ENCODE results near the gene CCDC24. TPM values are rescaled to one million over a fixed set of nuclear protein-coding genes. Genes with fewer than 3 reads are reported as not detected.

Gene CCDC24
- total RNA-seq, 5 donors from 2014 or later (not counting 1 experiment from before 2014, with no cell fraction given): 0.50 to 4.3 (median 1.7) TPM

- H3K4me3 Mint-ChIP-seq: peak overlapping the region; percentile 88 to 96 (median 91)
- H3K9me3 Mint-ChIP-seq: no peaks in the 10 kb centered on the region
- ATAC-seq (replicated peaks in 1 of 4) (no peak), DNase-seq (no peak)
- peaks cover 31 to 37% (median 37%) of the 10 kb centered on the region in 3 donors for H3K4me1 Mint-ChIP-seq
- H3K9me3 ChIP-seq: no peaks in the 10 kb centered on the region
- H3K27me3 Mint-ChIP-seq: no peaks in the 10 kb centered on the region
- peaks cover 0 to 15% of the 10 kb centered on the region in 2 donors for H3K36me3 ChIP-seq (ENCODE audit: control insufficient read depth in 2 of 2, extremely low read depth in 1 of 2, insufficient read depth in 1 of 2, low read length in 1 of 2)
- peaks cover 11% of the 10 kb centered on the region for H3K36me3 Mint-ChIP-seq
- no peak overlapping the region for H3K27ac ChIP-seq (ENCODE audit: low read length)
- H3K4me1 ChIP-seq (ENCODE audit: control insufficient read depth in 1 of 2, extremely low read depth in 1 of 2, insufficient read depth in 2 of 2, low read length in 2 of 2): peaks cover 8 to 36% of the 10 kb centered on the region in 2 experiments
- WGBS (ENCODE audit: insufficient coverage): 54% methylated on average over 5 of the region's 7 CpGs
- ChIA-PET POLR2A (no interaction called here), CTCF (interaction anchor here in 1 of 2 donors (0.7 kb wide), 2 partner anchors 25 to 81 kb away, joined by 3 read pairs; no protein-coding TSS in a partner anchor)
- H3K27me3 ChIP-seq (replicated peaks in 1 of 2; ENCODE audit: control insufficient read depth in 2 of 2, extremely low read depth in 1 of 2, insufficient read depth in 2 of 2, low read length in 1 of 2): no peaks in the 10 kb centered on the region
- peak overlapping the region in 1 of 2 donors; percentile 97 for H3K4me3 ChIP-seq (ENCODE audit: control insufficient read depth in 1 of 2, extremely low read depth in 1 of 2, low read length in 1 of 2)
- H3K27ac Mint-ChIP-seq: peak overlapping the region; percentile 85
These were observed 22.0 kb upstream of the CCDC24 start for GRCh38 chr1:43969416-43969745.

GRCh38 chr1:43969746-43970466, 21.5 kb upstream of the CCDC24 start, which contains the start of gene DPH2:
Gene DPH2 (plus strand): TSS chr1:43970010. CDS start chr1:43970176, 166 bp downstream.
- Mint-ChIP-seq H3K4me3 (peak within 1 kb of the TSS; percentile 88 to 96 (median 91)), H3K27me3 (no peaks in the 10 kb centered on the region), H3K36me3 (peaks cover 11% of the 10 kb centered on the region), H3K9me3 (no peaks in the 10 kb centered on the region), H3K27ac (peak within 1 kb of the TSS; percentile 85), H3K4me1 (peaks cover 31 to 38% (median 37%) of the 10 kb centered on the region in 3 donors)
- ChIA-PET POLR2A (interaction anchor here in 1 of 2 donors (0.5 kb wide), 1 partner anchor 19 kb away, joined by 6 read pairs; no protein-coding TSS in a partner anchor), CTCF (interaction anchor here in 1 of 2 donors (0.7 kb wide), 2 partner anchors 26 to 80 kb away, joined by 3 read pairs; no protein-coding TSS in a partner anchor)
- H3K27ac ChIP-seq (ENCODE audit: low read length): peak within 1 kb of the TSS; percentile 14
- no peaks in the 10 kb centered on the region for H3K9me3 ChIP-seq
- WGBS (ENCODE audit: insufficient coverage): under 1% methylated on average over 32 of the region's 47 CpGs
- H3K36me3 ChIP-seq (ENCODE audit: control insufficient read depth in 2 of 2, extremely low read depth in 1 of 2, insufficient read depth in 1 of 2, low read length in 1 of 2): peaks cover 0 to 15% of the 10 kb centered on the region in 2 donors
- H3K4me3 ChIP-seq (ENCODE audit: control insufficient read depth in 1 of 2, extremely low read depth in 1 of 2, low read length in 1 of 2): peak within 1 kb of the TSS; percentile 89 to 97
- H3K4me1 ChIP-seq (ENCODE audit: control insufficient read depth in 1 of 2, extremely low read depth in 1 of 2, insufficient read depth in 2 of 2, low read length in 2 of 2): peaks cover 8 to 37% of the 10 kb centered on the region in 2 experiments
- DNase-seq: peak; percentile 84 to 98 (median 96)
- H3K27me3 ChIP-seq (replicated peaks in 1 of 2; ENCODE audit: control insufficient read depth in 2 of 2, extremely low read depth in 1 of 2, insufficient read depth in 2 of 2, low read length in 1 of 2): no peaks in the 10 kb centered on the region
- ATAC-seq (replicated peaks in 1 of 4): peak; percentile 86 to 88 (median 88)

- H3K9me3 Mint-ChIP-seq: no peaks in the 10 kb centered on the region
- H3K4me3 ChIP-seq (ENCODE audit: control insufficient read depth in 1 of 2, extremely low read depth in 1 of 2, low read length in 1 of 2): peak overlapping the region; percentile 89 to 97
- POLR2A ChIA-PET: no interaction called here
These were observed 20.9 kb upstream of the CCDC24 start for GRCh38 chr1:43970502-43970901.

GRCh38 chr1:43970911-43971310, 20.5 kb upstream of the CCDC24 start:
- H3K4me1 Mint-ChIP-seq: peaks cover 36 to 42% (median 41%) of the 10 kb centered on the region in 3 donors
- ATAC-seq (replicated peaks in 1 of 4): no peak
- no peaks in the 10 kb centered on the region for H3K9me3 Mint-ChIP-seq
- H3K36me3 Mint-ChIP-seq: peaks cover 11% of the 10 kb centered on the region
- POLR2A ChIA-PET: no interaction called here
- WGBS (ENCODE audit: insufficient coverage): 89% methylated on average over 7 of the region's 9 CpGs
- no peak overlapping the region for H3K27ac ChIP-seq (ENCODE audit: low read length)
- H3K27ac Mint-ChIP-seq: no peak overlapping the region
- no peaks in the 10 kb centered on the region for H3K9me3 ChIP-seq
- H3K4me3 ChIP-seq (ENCODE audit: control insufficient read depth in 1 of 2, extremely low read depth in 1 of 2, low read length in 1 of 2): peak overlapping the region in 1 of 2 donors; percentile 89
- CTCF ChIA-PET: no interaction called here
- H3K4me3 Mint-ChIP-seq: peak overlapping the region; percentile 88 to 96 (median 91)
- H3K36me3 ChIP-seq (ENCODE audit: control insufficient read depth in 2 of 2, extremely low read depth in 1 of 2, insufficient read depth in 1 of 2, low read length in 1 of 2): peaks cover 0 to 15% of the 10 kb centered on the region in 2 donors
- no peaks in the 10 kb centered on the region for H3K27me3 ChIP-seq (replicated peaks in 1 of 2; ENCODE audit: control insufficient read depth in 2 of 2, extremely low read depth in 1 of 2, insufficient read depth in 2 of 2, low read length in 1 of 2)
- DNase-seq: no peak
- no peaks in the 10 kb centered on the region for H3K27me3 Mint-ChIP-seq
- H3K4me1 ChIP-seq (ENCODE audit: control insufficient read depth in 1 of 2, extremely low read depth in 1 of 2, insufficient read depth in 2 of 2, low read length in 2 of 2): peaks cover 11 to 45% of the 10 kb centered on the region in 2 experiments

More at GRCh38 chr1:43970502-43970901, 20.9 kb upstream of the CCDC24 start:
- no peaks in the 10 kb centered on the region for H3K27me3 Mint-ChIP-seq
- Histone ChIP-seq H3K36me3 (ENCODE audit: control insufficient read depth in 2 of 2, extremely low read depth in 1 of 2, insufficient read depth in 1 of 2, low read length in 1 of 2) (peaks cover 0 to 15% of the 10 kb centered on the region in 2 donors), H3K27me3 (replicated peaks in 1 of 2; ENCODE audit: control insufficient read depth in 2 of 2, extremely low read depth in 1 of 2, insufficient read depth in 2 of 2, low read length in 1 of 2) (no peaks in the 10 kb centered on the region), H3K27ac (ENCODE audit: low read length) (no peak overlapping the region), H3K4me1 (ENCODE audit: control insufficient read depth in 1 of 2, extremely low read depth in 1 of 2, insufficient read depth in 2 of 2, low read length in 2 of 2) (peaks cover 8 to 41% of the 10 kb centered on the region in 2 experiments), H3K9me3 (no peaks in the 10 kb centered on the region)
- peaks cover 11% of the 10 kb centered on the region for H3K36me3 Mint-ChIP-seq
- peaks cover 31 to 38% (median 37%) of the 10 kb centered on the region in 3 donors for H3K4me1 Mint-ChIP-seq
- ATAC-seq (replicated peaks in 1 of 4) (no peak), DNase-seq (no peak)
- WGBS (ENCODE audit: insufficient coverage): no CpG with 5 or more reads among the region's 5 CpGs
- peak overlapping the region; percentile 88 to 96 (median 91) for H3K4me3 Mint-ChIP-seq
- CTCF ChIA-PET: no interaction called here
- peak overlapping the region; percentile 85 for H3K27ac Mint-ChIP-seq

- no peak for ATAC-seq (replicated peaks in 1 of 4)
- peaks cover 0 to 21% of the 10 kb centered on the region in 2 donors for H3K36me3 ChIP-seq (ENCODE audit: control insufficient read depth in 2 of 2, extremely low read depth in 1 of 2, insufficient read depth in 1 of 2, low read length in 1 of 2)
- Mint-ChIP-seq H3K4me3 (peak overlapping the region; percentile 88 to 96 (median 91)), H3K36me3 (peaks cover 14% of the 10 kb centered on the region), H3K27me3 (no peaks in the 10 kb centered on the region), H3K9me3 (no peaks in the 10 kb centered on the region), H3K27ac (no peak overlapping the region), H3K4me1 (peaks cover 40 to 47% (median 47%) of the 10 kb centered on the region in 3 donors)
- no peaks in the 10 kb centered on the region for H3K27me3 ChIP-seq (replicated peaks in 1 of 2; ENCODE audit: control insufficient read depth in 2 of 2, extremely low read depth in 1 of 2, insufficient read depth in 2 of 2, low read length in 1 of 2)
- POLR2A ChIA-PET: no interaction called here
- 98% methylated on average over 9 of the region's 17 CpGs for WGBS (ENCODE audit: insufficient coverage)
- H3K27ac ChIP-seq (ENCODE audit: low read length): no peak overlapping the region
- no peak overlapping the region for H3K4me3 ChIP-seq (ENCODE audit: control insufficient read depth in 1 of 2, extremely low read depth in 1 of 2, low read length in 1 of 2)
- DNase-seq: no peak
- H3K4me1 ChIP-seq (ENCODE audit: control insufficient read depth in 1 of 2, extremely low read depth in 1 of 2, insufficient read depth in 2 of 2, low read length in 2 of 2): peaks cover 16 to 50% of the 10 kb centered on the region in 2 experiments
- CTCF ChIA-PET: no interaction called here
- no peaks in the 10 kb centered on the region for H3K9me3 ChIP-seq
These were observed 19.9 kb upstream of the CCDC24 start for GRCh38 chr1:43971336-43971980.

- Mint-ChIP-seq H3K36me3 (peaks cover 26% of the 10 kb centered on the region), H3K4me1 (peaks cover 63 to 71% (median 64%) of the 10 kb centered on the region in 3 donors), H3K27ac (peak overlapping the region; percentile 94 to 97), H3K4me3 (peak overlapping the region; percentile 88 to 90 (median 88)), H3K9me3 (no peaks in the 10 kb centered on the region), H3K27me3 (no peaks in the 10 kb centered on the region)
- Histone ChIP-seq H3K9me3 (no peaks in the 10 kb centered on the region), H3K4me3 (ENCODE audit: control insufficient read depth in 1 of 2, extremely low read depth in 1 of 2, low read length in 1 of 2) (peak overlapping the region; percentile 91 to 99), H3K27ac (ENCODE audit: low read length) (peak overlapping the region; percentile 80), H3K36me3 (ENCODE audit: control insufficient read depth in 2 of 2, extremely low read depth in 1 of 2, insufficient read depth in 1 of 2, low read length in 1 of 2) (peaks cover 3 to 41% of the 10 kb centered on the region in 2 donors), H3K4me1 (ENCODE audit: control insufficient read depth in 1 of 2, extremely low read depth in 1 of 2, insufficient read depth in 2 of 2, low read length in 2 of 2) (peaks cover 18 to 65% of the 10 kb centered on the region in 2 experiments), H3K27me3 (replicated peaks in 1 of 2; ENCODE audit: control insufficient read depth in 2 of 2, extremely low read depth in 1 of 2, insufficient read depth in 2 of 2, low read length in 1 of 2) (peaks cover 0 to 9% of the 10 kb centered on the region in 2 experiments)
- ChIA-PET POLR2A (no interaction called here), CTCF (no interaction called here)
- peak in 1 of 4 experiments; percentile 0 for ATAC-seq (replicated peaks in 1 of 4)
- no peak for DNase-seq
- WGBS (ENCODE audit: insufficient coverage): 44% methylated on average over 9 of the region's 9 CpGs
These were observed 17.4 kb upstream of the CCDC24 start for GRCh38 chr1:43973981-43974442.
